ENCODE results near the gene FTO.

GRCh38 chr16:54191592-54191991, 487.6 kb downstream of the FTO start:
- TF ChIP-seq CTCF (IDR thresholded peaks at IDR 0.05; ENCODE audit: insufficient read depth, low read length, poor library complexity, severe bottlenecking) (no peak), EZH2phosphoT487 (conservative IDR thresholded peaks at IDR 0.05; ENCODE audit: low read length) (no peak)
